HepG2 (cell line): ENCODE data around the gene BFSP1.

Source experiments
- CTCF ChIP-seq: sonication (generic); formaldehyde crosslinking; IDR thresholded peaks from 2 replicates; pipeline ENCODE4 v1.5.0; 2020; ENCODE audit warnings: mild to moderate bottlenecking, missing genetic modification reagents, moderate library complexity
- EP300 ChIP-seq, 3 experiments: sonication (generic) in 1 of 3; formaldehyde crosslinking in 1 of 3; IDR thresholded peaks; 2 replicates each; pipeline versions ENCODE4 v1.5.1 to v1.6.1; 2011 to 2020; ENCODE audit warnings: low read depth in 2 of 3, low read length in 2 of 3, borderline replicate concordance in 1 of 3, improper control_type of control experiment in 1 of 3, mild to moderate bottlenecking in 1 of 3, missing genetic modification reagents in 1 of 3, moderate library complexity in 1 of 3
- FOSL1 ChIP-seq: sonication (generic); formaldehyde crosslinking; IDR thresholded peaks from 2 replicates; pipeline ENCODE4 v1.9.0; 2021; ENCODE audit warnings: missing genetic modification reagents, borderline replicate concordance
- GABPB1 ChIP-seq: IDR thresholded peaks from 2 replicates; pipeline ENCODE4 v1.6.1; 2016; ENCODE audit warnings: mild to moderate bottlenecking, missing genetic modification reagents, moderate library complexity, missing compliant biosample characterization
- KDM2A ChIP-seq: sonication (generic); formaldehyde crosslinking; IDR thresholded peaks from 2 replicates; pipeline ENCODE4 v1.4.0; 2020; ENCODE audit warnings: low read depth, missing genetic modification reagents, borderline replicate concordance
- SMC3 ChIP-seq: IDR thresholded peaks from 2 replicates; pipeline ENCODE4 v1.6.1; 2011; ENCODE audit warnings: low read length, improper control_type of control experiment
- TAF1 ChIP-seq: sonication (generic); formaldehyde crosslinking; IDR thresholded peaks from 2 replicates; pipeline ENCODE4 v1.4.0; 2020; ENCODE audit warnings: missing genetic modification reagents
- TBX2 ChIP-seq: sonication (generic); formaldehyde crosslinking; IDR thresholded peaks from 2 replicates; pipeline ENCODE4 v1.5.0; 2020; ENCODE audit warnings: missing genetic modification reagents, mild to moderate bottlenecking, borderline replicate concordance
- TOE1 ChIP-seq: sonication (generic); formaldehyde crosslinking; IDR thresholded peaks from 2 replicates; pipeline ENCODE4 v1.4.0; 2020; ENCODE audit warnings: mild to moderate bottlenecking, missing genetic modification reagents
- YY1 ChIP-seq: IDR thresholded peaks from 2 replicates; pipeline ENCODE4 v1.6.1; 2011; ENCODE audit warnings: low read length, low read depth, moderate library complexity, mild to moderate bottlenecking; ENCODE audit not compliant: insufficient read depth, insufficient replicate concordance
- ZNF143 ChIP-seq: sonication (generic); formaldehyde crosslinking; IDR thresholded peaks from 2 replicates; pipeline ENCODE4 v1.4.0; 2020; ENCODE audit warnings: missing genetic modification reagents
- ZNF274 ChIP-seq: sonication (generic); formaldehyde crosslinking; IDR thresholded peaks from 2 replicates; pipeline ENCODE4 v1.5.1; 2020; ENCODE audit warnings: mild to moderate bottlenecking, missing genetic modification reagents

DNA sequence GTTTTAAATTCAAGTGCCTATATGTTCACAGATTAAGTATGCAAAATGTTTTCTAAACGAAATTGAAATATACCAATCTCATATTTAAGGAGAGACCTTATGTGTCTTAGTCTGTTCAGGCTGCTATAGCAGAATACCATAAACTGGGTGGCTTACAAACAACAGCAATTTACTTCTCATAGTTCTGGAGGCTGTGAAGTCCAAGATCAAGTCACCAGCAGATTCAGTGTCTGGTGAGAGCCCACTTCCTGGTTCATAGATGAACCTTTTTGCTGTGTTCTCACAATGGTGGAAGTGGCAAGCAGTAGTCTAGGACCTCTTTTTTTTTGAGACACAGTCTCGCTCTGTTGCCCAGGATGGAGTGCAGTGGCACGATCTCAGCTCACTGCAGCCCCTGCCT is 35.2 kb upstream of the BFSP1 start:
- TF ChIP-seq SMC3 (no peak), ZNF143 (CRISPR knock-in tag) (no peak), CTCF (CRISPR knock-in tag) (no peak), GABPB1 (no peak), EP300 (IDR thresholded peaks at IDR 0.05; ENCODE audit: low read depth in 2 of 2, low read length in 2 of 2) (no peak), EP300 (CRISPR knock-in tag; IDR thresholded peaks at IDR 0.05; ENCODE audit: borderline replicate concordance) (no peak), FOSL1 (CRISPR knock-in tag) (no peak), YY1 (no peak), KDM2A (CRISPR knock-in tag) (no peak), TAF1 (CRISPR knock-in tag) (no peak), ZNF274 (CRISPR knock-in tag) (no peak), TBX2 (CRISPR knock-in tag) (no peak), TOE1 (CRISPR knock-in tag) (no peak)
